Osteocyte (in vitro differentiated cells): ENCODE results near the gene ZNF33B. TPM values are rescaled to one million over a fixed set of nuclear protein-coding genes. Genes with fewer than 3 reads are reported as not detected.

Experiments used
- DNase-seq: peaks from one replicate; pipeline ENCODE4 v3.0.0; 2021; ENCODE audit warnings: mixed read lengths; ENCODE audit not compliant: unreplicated experiment; ENCODE audit errors: extremely low spot score
- H3K27ac Mint-ChIP-seq: one replicate; pipeline ENCODE4 v1.8.0; 2021; ENCODE audit warnings: mild to moderate bottlenecking, mixed read lengths; ENCODE audit not compliant: unreplicated experiment
- H3K27me3 Mint-ChIP-seq: one replicate; pipeline ENCODE4 v1.8.0; 2021; ENCODE audit warnings: mixed read lengths; ENCODE audit not compliant: unreplicated experiment
- H3K36me3 Mint-ChIP-seq: one replicate; pipeline ENCODE4 v1.8.0; 2021; ENCODE audit warnings: mixed read lengths; ENCODE audit not compliant: unreplicated experiment
- H3K4me1 Mint-ChIP-seq: one replicate; pipeline ENCODE4 v1.8.0; 2021; ENCODE audit warnings: mixed read lengths; ENCODE audit not compliant: unreplicated experiment
- H3K4me3 Mint-ChIP-seq: one replicate; pipeline ENCODE4 v1.8.0; 2021; ENCODE audit warnings: mild to moderate bottlenecking, moderate library complexity, mixed read lengths; ENCODE audit not compliant: unreplicated experiment
- H3K9me3 Mint-ChIP-seq: one replicate; pipeline ENCODE4 v1.8.0; 2021; ENCODE audit warnings: mixed read lengths; ENCODE audit not compliant: unreplicated experiment
- CTCF ChIP-seq: fragments of 200-600 bp; sonication (generic); IDR thresholded peaks from 2 replicates; pipeline ENCODE4 v1.5.0; 2021; ENCODE audit warnings: antibody characterized with exemption, mild to moderate bottlenecking, moderate library complexity
- total RNA-seq: library from RNA; stranded (reverse); gene quantifications from 2 replicates; pipeline ENCODE4 v1.2.1, GENCODE V29; 2021

Gene ZNF33B
- total RNA-seq, 1 donor from 2014 or later, result 24.8 TPM

DNA sequence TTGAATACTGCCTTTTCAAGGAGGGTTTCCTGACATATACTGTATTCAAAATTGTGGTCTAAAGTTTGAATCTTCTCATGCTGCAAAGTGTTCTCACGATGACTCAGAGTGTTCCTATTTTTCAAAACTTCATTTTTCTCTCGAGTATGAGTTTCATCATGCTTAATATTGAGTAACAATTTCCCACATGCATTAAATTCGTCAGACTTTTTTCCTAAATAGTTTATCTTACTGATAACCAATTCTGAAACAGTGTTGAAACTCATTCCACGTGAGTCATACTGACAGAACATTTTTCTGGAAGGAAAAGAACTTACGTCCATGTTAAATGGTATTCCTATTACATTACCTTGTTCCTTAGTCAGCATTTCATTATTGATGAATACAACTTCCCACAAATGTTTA is 44.1 kb downstream of the ZNF33B start:
- Mint-ChIP-seq H3K27ac (no peak overlapping the region), H3K27me3 (no peaks in the 10 kb centered on the region), H3K4me3 (no peak overlapping the region), H3K9me3 (peaks cover 69% of the 10 kb centered on the region), H3K36me3 (peaks cover 78% of the 10 kb centered on the region), H3K4me1 (no peaks in the 10 kb centered on the region)
- no peak for DNase-seq
- no peak for TF ChIP-seq CTCF

- Mint-ChIP-seq H3K4me3 (no peak overlapping the region), H3K9me3 (peaks cover 64% of the 10 kb centered on the region), H3K27ac (no peak overlapping the region), H3K4me1 (no peaks in the 10 kb centered on the region), H3K27me3 (no peaks in the 10 kb centered on the region), H3K36me3 (peaks cover 80% of the 10 kb centered on the region)
- no peak for DNase-seq
- no peak for TF ChIP-seq CTCF
Measured at GRCh38 chr10:42593284-42593683, 45.1 kb downstream of the ZNF33B start.

- no peak overlapping the region for H3K27ac Mint-ChIP-seq
- H3K4me1 Mint-ChIP-seq, result no peaks in the 10 kb centered on the region
- no peaks in the 10 kb centered on the region for H3K27me3 Mint-ChIP-seq
- TF ChIP-seq CTCF, result no peak
- peaks cover 21% of the 10 kb centered on the region for H3K36me3 Mint-ChIP-seq
- peaks cover 37% of the 10 kb centered on the region for H3K9me3 Mint-ChIP-seq
- DNase-seq, result no peak
- no peak overlapping the region for H3K4me3 Mint-ChIP-seq
Measured at GRCh38 chr10:42583828-42584227, 54.5 kb downstream of the ZNF33B start.

GRCh38 chr10:42578019-42578418 is 60.4 kb downstream of the ZNF33B start:
- H3K27me3 Mint-ChIP-seq, result no peaks in the 10 kb centered on the region
- TF ChIP-seq CTCF, result no peak
- H3K4me1 Mint-ChIP-seq, result no peaks in the 10 kb centered on the region
- H3K9me3 Mint-ChIP-seq, result peaks cover 19% of the 10 kb centered on the region
- H3K27ac Mint-ChIP-seq, result no peak overlapping the region
- no peak overlapping the region for H3K4me3 Mint-ChIP-seq
- no peaks in the 10 kb centered on the region for H3K36me3 Mint-ChIP-seq
- DNase-seq, result no peak

- DNase-seq, result no peak
Measured at GRCh38 chr10:42576338-42576737, 62.0 kb downstream of the ZNF33B start.

More at GRCh38 chr10:42576338-42576737, 62.0 kb downstream of the ZNF33B start:
- Mint-ChIP-seq H3K4me1 (no peaks in the 10 kb centered on the region), H3K27me3 (no peaks in the 10 kb centered on the region), H3K4me3 (no peak overlapping the region), H3K9me3 (peaks cover 17% of the 10 kb centered on the region), H3K36me3 (no peaks in the 10 kb centered on the region), H3K27ac (no peak overlapping the region)
- no peak for TF ChIP-seq CTCF
